ENCODE results near the gene MANBA.
A peak's percentile ranks its signal among the peaks of the same experiment; 100 is the strongest.

MANBA gene

GRCh38 chr4:102610476-102610875, 150.3 kb downstream of the MANBA start:
- Histone ChIP-seq H3K27me3 (ENCODE audit: insufficient read depth, low read length) (no peaks in the 10 kb centered on the region), H3K4me1 (ENCODE audit: control insufficient read depth, insufficient read depth, low read length, unreplicated experiment) (peaks cover 13% of the 10 kb centered on the region), H3K4me3 (ENCODE audit: low read depth, low read length) (no peak overlapping the region), H3K27ac (ENCODE audit: low read depth, low read length) (no peak overlapping the region), H2AFZ (ENCODE audit: low read length, unreplicated experiment) (no peak overlapping the region), H3K79me2 (ENCODE audit: control insufficient read depth, insufficient read depth, low read length, unreplicated experiment) (no peaks in the 10 kb centered on the region), H3K36me3 (ENCODE audit: insufficient read depth, low read length) (peaks cover 36% of the 10 kb centered on the region; the same call in 1 of the 2 replicates)

DNA sequence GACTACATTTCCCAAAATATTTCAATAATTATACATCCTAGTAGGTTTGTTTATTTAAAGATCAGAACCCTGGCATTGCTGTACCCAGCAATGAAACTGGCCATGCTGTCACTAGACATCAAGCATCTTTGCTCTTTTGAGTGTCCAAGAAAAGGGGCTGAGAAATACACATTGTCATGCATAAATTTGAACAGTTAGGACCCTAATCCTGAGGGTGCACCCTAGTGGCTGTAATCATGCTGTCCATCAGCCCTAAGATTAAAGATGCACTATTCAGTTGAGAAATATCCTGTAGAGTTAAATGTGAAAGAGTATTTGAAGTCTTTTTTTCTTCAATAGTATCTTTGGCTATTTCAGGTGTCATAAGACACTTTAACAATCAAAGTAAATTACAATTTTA, 150.8 kb downstream of the MANBA start:
- H3K4me1 ChIP-seq (ENCODE audit: control insufficient read depth, insufficient read depth, low read length, unreplicated experiment), result peaks cover 13% of the 10 kb centered on the region
- no peak overlapping the region for H3K27ac ChIP-seq (ENCODE audit: low read depth, low read length)
- no peaks in the 10 kb centered on the region for H3K27me3 ChIP-seq (ENCODE audit: insufficient read depth, low read length)
- H2AFZ ChIP-seq (ENCODE audit: low read length, unreplicated experiment), result no peak overlapping the region
- H3K79me2 ChIP-seq (ENCODE audit: control insufficient read depth, insufficient read depth, low read length, unreplicated experiment), result no peaks in the 10 kb centered on the region
- no peak overlapping the region for H3K4me3 ChIP-seq (ENCODE audit: low read depth, low read length)
- H3K36me3 ChIP-seq (ENCODE audit: insufficient read depth, low read length), result peaks cover 34% of the 10 kb centered on the region; the same call in 1 of the 2 replicates

DNA sequence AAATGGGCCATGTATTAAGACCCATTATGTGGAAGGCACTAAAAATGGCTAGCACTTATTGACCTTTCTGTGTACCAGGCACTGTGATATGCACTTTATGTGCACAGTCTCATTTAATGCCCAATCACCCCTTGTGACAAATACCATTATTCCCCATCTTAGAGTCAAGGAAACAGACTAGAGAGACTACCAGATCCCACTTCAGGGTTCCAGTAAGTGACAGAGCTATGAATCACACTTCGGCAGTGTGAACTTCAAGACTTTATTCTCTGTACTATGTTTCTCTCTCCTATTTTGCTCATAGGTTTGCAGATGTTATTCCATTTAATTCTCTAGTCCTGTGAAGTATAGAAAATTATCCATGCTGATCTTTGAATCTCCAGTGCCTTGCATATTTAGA, 152.6 kb downstream of the MANBA start:
- no peaks in the 10 kb centered on the region for H3K27me3 ChIP-seq (ENCODE audit: insufficient read depth, low read length)
- H3K4me3 ChIP-seq (ENCODE audit: low read depth, low read length), result no peak overlapping the region
- no peaks in the 10 kb centered on the region for H3K79me2 ChIP-seq (ENCODE audit: control insufficient read depth, insufficient read depth, low read length, unreplicated experiment)
- H2AFZ ChIP-seq (ENCODE audit: low read length, unreplicated experiment), result no peak overlapping the region
- H3K36me3 ChIP-seq (ENCODE audit: insufficient read depth, low read length), result peaks cover 28% of the 10 kb centered on the region; the same call in 1 of the 2 replicates
- H3K4me1 ChIP-seq (ENCODE audit: control insufficient read depth, insufficient read depth, low read length, unreplicated experiment), result peaks cover 13% of the 10 kb centered on the region
- H3K27ac ChIP-seq (ENCODE audit: low read depth, low read length), result peak overlapping the region; percentile 23

DNA sequence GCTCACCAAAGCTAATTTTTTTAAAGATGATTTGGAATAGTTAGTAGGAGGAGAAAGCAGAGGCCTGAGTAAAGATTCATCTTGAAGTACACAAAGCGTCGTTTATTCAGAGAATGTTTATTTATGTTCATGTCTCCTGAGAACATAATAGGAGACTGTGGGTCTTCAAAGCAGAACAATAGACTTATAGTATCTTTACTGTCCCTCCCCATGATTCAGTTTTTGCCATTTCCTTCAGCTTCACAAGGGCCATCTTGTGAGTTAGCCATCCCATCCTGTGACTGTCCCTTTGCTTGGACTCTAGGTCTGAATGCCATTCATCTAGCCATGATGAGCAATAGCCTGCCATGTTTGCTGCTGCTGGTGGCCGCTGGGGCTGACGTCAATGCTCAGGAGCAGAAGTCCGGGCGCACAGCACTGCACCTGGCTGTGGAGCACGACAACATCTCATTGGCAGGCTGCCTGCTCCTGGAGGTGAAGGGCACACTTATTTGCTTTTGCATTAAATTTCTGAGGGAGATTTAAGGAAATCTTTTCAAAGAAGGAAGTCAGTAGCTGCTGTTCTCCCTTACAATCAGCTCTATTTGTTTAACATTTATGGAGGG, 153.8 kb downstream of the MANBA start:
- Histone ChIP-seq H3K27ac (ENCODE audit: low read depth, low read length) (no peak overlapping the region), H2AFZ (ENCODE audit: low read length, unreplicated experiment) (no peak overlapping the region), H3K4me1 (ENCODE audit: control insufficient read depth, insufficient read depth, low read length, unreplicated experiment) (peaks cover 13% of the 10 kb centered on the region), H3K4me3 (ENCODE audit: low read depth, low read length) (no peak overlapping the region), H3K36me3 (ENCODE audit: insufficient read depth, low read length) (peaks cover 26% of the 10 kb centered on the region; the same call in 1 of the 2 replicates), H3K79me2 (ENCODE audit: control insufficient read depth, insufficient read depth, low read length, unreplicated experiment) (no peaks in the 10 kb centered on the region), H3K27me3 (ENCODE audit: insufficient read depth, low read length) (no peaks in the 10 kb centered on the region)

- H3K4me1 ChIP-seq (ENCODE audit: control insufficient read depth, insufficient read depth, low read length, unreplicated experiment), result peaks cover 13% of the 10 kb centered on the region
- H3K4me3 ChIP-seq (ENCODE audit: low read depth, low read length), result no peak overlapping the region
- H2AFZ ChIP-seq (ENCODE audit: low read length, unreplicated experiment), result no peak overlapping the region
- H3K27ac ChIP-seq (ENCODE audit: low read depth, low read length), result no peak overlapping the region
- no peaks in the 10 kb centered on the region for H3K27me3 ChIP-seq (ENCODE audit: insufficient read depth, low read length)
- H3K79me2 ChIP-seq (ENCODE audit: control insufficient read depth, insufficient read depth, low read length, unreplicated experiment), result no peaks in the 10 kb centered on the region
- peaks cover 22% of the 10 kb centered on the region for H3K36me3 ChIP-seq (ENCODE audit: insufficient read depth, low read length)
Observed at GRCh38 chr4:102606261-102606660, 154.5 kb downstream of the MANBA start.

DNA sequence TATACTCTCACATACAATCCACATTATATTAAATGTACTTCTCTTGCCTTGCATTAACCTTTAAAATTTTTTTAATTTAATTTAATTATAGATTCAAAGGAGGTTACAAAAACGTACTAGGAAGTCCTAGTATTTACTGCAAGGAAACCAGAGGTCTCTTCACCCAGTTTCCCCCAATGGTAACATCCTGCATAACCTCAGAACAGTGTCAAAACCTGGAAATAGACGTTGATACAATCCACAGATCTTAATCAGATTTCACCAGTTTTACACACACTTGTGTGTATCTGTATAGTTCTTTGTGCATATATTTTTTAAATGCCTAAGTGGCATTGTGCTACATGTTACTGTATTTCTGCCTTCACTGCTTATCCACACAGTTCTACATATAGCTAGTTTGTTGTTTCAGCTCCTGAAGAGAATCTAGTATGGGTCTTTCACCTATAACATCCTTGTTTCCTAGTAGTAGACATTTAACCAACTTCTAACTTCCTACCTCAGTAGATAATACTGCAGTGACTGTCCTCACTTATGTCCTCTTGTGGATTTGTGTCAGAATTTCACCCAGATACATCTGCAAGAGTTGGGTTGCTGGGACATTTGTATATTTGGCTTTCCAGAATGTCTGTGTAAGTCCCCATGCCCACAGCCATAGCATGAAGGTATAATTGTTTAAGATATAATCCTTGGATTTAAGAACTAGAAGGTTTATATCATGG, 156.4 kb downstream of the MANBA start:
- Histone ChIP-seq H3K27me3 (ENCODE audit: insufficient read depth, low read length) (no peaks in the 10 kb centered on the region), H3K79me2 (ENCODE audit: control insufficient read depth, insufficient read depth, low read length, unreplicated experiment) (no peaks in the 10 kb centered on the region), H3K4me1 (ENCODE audit: control insufficient read depth, insufficient read depth, low read length, unreplicated experiment) (peaks cover 13% of the 10 kb centered on the region), H3K4me3 (ENCODE audit: low read depth, low read length) (no peak overlapping the region), H2AFZ (ENCODE audit: low read length, unreplicated experiment) (no peak overlapping the region), H3K27ac (ENCODE audit: low read depth, low read length) (no peak overlapping the region), H3K36me3 (ENCODE audit: insufficient read depth, low read length) (peaks cover 25% of the 10 kb centered on the region)

DNA sequence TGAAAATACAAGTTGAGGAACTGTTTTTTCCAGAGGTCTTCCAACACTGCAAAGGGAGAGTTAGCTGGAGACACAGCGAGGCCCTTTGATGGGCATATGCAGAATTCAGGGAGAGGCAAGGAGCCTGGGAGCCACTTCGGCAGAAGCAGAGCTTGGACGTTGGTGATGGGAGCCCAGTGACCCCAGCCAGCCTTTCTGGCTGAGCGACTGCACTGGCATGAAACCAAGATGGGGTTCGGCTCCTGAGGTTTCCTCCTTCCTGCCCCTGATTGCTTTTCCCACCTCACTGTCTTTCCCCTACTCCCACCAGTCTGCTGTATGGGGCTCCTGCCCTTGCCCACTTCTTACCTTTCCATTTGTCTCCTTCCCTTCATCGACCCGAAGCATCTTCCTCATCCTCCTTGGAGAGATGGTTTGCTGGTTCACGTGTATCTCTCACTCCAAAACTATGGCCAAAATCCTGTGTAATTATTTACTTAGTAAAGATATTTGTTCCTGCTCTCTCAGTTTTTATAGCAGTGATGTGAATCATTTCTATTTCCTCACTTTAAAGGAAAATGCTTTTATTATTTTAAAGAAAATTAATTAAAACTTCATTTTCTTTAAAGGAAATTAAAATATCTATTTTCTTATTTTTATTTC, 159.1 kb downstream of the MANBA start:
- Histone ChIP-seq H3K27me3 (ENCODE audit: insufficient read depth, low read length) (no peaks in the 10 kb centered on the region), H2AFZ (ENCODE audit: low read length, unreplicated experiment) (no peak overlapping the region), H3K4me3 (ENCODE audit: low read depth, low read length) (no peak overlapping the region), H3K36me3 (ENCODE audit: insufficient read depth, low read length) (peaks cover 32% of the 10 kb centered on the region), H3K4me1 (ENCODE audit: control insufficient read depth, insufficient read depth, low read length, unreplicated experiment) (no peaks in the 10 kb centered on the region), H3K79me2 (ENCODE audit: control insufficient read depth, insufficient read depth, low read length, unreplicated experiment) (no peaks in the 10 kb centered on the region), H3K27ac (ENCODE audit: low read depth, low read length) (no peak overlapping the region)

DNA sequence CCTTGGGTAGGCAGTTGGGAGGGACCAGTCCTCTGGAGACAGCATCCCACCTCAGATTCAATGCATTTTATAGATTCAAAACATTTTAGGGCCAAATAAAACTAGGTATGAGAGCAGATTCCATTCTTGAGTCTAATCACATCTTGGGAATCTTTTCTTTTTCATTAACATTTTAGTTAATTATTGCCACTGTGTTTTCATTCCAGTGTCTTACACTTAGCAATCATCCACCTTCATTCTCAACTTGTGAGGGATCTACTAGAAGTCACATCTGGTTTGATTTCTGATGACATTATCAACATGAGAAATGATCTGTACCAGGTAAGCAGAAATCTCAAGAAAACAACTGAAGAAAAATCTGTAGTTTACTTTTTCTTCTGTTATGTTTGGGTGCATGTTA, 160.1 kb downstream of the MANBA start:
- Histone ChIP-seq H3K4me1 (ENCODE audit: control insufficient read depth, insufficient read depth, low read length, unreplicated experiment) (no peaks in the 10 kb centered on the region), H3K36me3 (ENCODE audit: insufficient read depth, low read length) (peaks cover 37% of the 10 kb centered on the region), H3K27me3 (ENCODE audit: insufficient read depth, low read length) (no peaks in the 10 kb centered on the region)

GRCh38 chr4:102599886-102600285, 160.9 kb downstream of the MANBA start:
- Histone ChIP-seq H3K27me3 (ENCODE audit: insufficient read depth, low read length) (no peaks in the 10 kb centered on the region), H3K27ac (ENCODE audit: low read depth, low read length) (no peak overlapping the region), H3K79me2 (ENCODE audit: control insufficient read depth, insufficient read depth, low read length, unreplicated experiment) (no peaks in the 10 kb centered on the region), H3K4me3 (ENCODE audit: low read depth, low read length) (no peak overlapping the region), H2AFZ (ENCODE audit: low read length, unreplicated experiment) (no peak overlapping the region), H3K36me3 (ENCODE audit: insufficient read depth, low read length) (peaks cover 44% of the 10 kb centered on the region), H3K4me1 (ENCODE audit: control insufficient read depth, insufficient read depth, low read length, unreplicated experiment) (no peaks in the 10 kb centered on the region)

More for the DNA sequence above, 160.1 kb downstream of the MANBA start:
- Histone ChIP-seq H3K27ac (ENCODE audit: low read depth, low read length) (no peak overlapping the region), H3K79me2 (ENCODE audit: control insufficient read depth, insufficient read depth, low read length, unreplicated experiment) (no peaks in the 10 kb centered on the region), H3K4me3 (ENCODE audit: low read depth, low read length) (no peak overlapping the region), H2AFZ (ENCODE audit: low read length, unreplicated experiment) (no peak overlapping the region)

DNA sequence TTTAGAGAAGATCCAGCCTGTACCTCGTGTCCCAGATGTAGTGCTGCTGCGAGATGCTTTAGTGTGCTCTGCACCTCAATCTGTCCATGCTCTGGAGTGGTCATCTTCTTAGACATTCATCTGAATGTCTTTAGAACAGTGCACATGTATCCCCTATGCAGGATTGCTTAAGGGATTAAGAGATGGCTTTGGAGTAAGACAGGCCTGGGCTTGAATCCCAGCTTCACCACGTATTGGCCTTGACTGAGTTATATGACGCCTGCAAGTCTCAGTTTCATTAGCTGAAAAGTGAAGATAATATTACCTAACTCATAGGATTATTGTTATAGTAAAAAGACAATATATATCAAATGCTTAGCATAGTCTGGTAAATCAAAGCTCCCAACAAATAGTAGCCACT, 161.3 kb downstream of the MANBA start:
- no peaks in the 10 kb centered on the region for H3K79me2 ChIP-seq (ENCODE audit: control insufficient read depth, insufficient read depth, low read length, unreplicated experiment)
- no peak overlapping the region for H3K4me3 ChIP-seq (ENCODE audit: low read depth, low read length)
- no peak overlapping the region for H2AFZ ChIP-seq (ENCODE audit: low read length, unreplicated experiment)
- H3K27ac ChIP-seq (ENCODE audit: low read depth, low read length), result no peak overlapping the region
- H3K4me1 ChIP-seq (ENCODE audit: control insufficient read depth, insufficient read depth, low read length, unreplicated experiment), result no peaks in the 10 kb centered on the region
- peaks cover 47% of the 10 kb centered on the region for H3K36me3 ChIP-seq (ENCODE audit: insufficient read depth, low read length)
- H3K27me3 ChIP-seq (ENCODE audit: insufficient read depth, low read length), result no peaks in the 10 kb centered on the region
